ENCODE data around the gene WASHC2A.
"Not testable (repeated sequence)": the region's sequence is repeated elsewhere in the genome, so short reads cannot be mapped to it uniquely, and the experiment has no call there.

Gene WASHC2A

GRCh38 chr10:50075139-50075538 lies 7.4 kb downstream of the WASHC2A start:
- not testable (repeated sequence) for DNase-seq

DNA sequence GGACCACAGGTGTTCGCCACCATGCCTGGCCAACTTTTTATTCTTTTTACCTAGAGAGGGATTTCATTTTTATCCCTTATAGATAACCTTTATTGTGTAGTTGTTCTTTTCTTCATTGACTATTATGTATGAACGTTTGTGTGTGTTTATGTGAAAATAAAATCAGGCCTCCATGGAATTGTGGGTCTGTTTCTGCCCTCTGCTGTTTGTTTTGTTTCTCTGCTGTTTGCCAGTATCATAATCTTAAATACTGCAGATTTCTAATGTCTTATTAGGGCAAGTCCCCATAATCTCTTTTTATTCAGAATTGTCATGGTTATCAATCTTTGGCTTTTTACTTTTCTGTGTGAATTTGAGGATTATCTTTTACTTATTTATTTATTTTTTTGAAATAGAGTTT lies 7.8 kb downstream of the WASHC2A start:
- not testable (repeated sequence) for DNase-seq

- DNase-seq = not testable (repeated sequence)
Observed at GRCh38 chr10:50091304-50091703, 23.6 kb downstream of the WASHC2A start.

DNA sequence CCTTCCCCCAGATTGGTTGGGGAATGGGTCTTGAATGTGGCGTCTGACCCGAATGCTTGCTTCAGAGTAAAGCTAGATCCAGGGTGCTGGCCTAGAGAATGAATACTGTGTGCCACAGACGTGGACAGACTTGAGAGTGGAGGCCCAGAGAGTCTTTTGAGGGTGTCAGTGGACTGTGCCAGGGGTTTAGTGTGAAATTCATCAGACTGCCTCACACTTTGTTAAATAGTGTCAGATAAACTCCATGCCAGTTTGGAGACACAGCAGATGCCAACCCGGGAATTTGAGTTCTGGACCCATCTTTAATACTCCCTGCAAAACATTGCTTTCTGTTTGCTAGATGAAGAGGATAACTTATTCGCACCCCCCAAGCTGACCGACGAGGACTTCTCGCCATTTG lies 25.2 kb downstream of the WASHC2A start:
- not testable (repeated sequence) for DNase-seq

DNA sequence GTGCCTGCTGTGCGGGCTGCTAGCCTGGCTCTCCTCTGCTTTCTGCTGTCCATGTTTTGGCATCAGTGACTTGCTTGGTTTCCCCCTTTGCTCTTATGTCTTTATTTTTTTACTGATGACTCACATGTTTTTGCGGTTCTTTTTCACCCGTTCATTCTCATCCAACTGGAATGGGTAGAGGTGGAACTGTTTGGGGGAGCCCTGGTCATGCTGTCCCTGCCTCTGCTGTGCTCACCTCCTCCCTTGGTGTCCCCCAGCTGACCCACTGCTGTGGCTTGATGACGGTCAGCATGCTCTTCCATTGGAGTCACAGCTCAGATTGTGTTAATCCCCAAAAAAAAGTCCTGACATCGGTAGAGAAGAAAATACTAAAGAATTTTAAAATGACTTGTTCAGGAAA lies 26.9 kb downstream of the WASHC2A start:
- not testable (repeated sequence) for DNase-seq

GRCh38 chr10:50095402-50095801 lies 27.6 kb downstream of the WASHC2A start:
- DNase-seq = not testable (repeated sequence)

DNA sequence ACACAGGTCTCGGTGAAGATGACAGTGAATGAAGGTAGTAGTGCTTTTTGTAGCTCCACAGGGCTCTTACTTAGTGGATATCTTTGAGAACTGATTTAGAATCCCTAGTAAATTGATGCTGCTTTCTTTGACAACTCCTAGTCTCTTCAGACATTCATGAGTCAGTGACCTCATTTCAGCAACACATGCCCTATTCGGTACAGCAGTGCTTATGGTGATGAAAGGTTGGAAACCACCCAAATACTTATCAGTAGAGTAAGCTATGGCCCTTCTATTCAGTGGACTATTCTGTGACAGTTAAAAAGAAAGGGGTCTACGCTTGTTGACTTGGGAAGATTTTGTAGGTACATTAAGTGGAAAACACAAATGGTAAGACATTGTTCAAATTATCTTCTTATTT lies 29.0 kb downstream of the WASHC2A start:
- DNase-seq = not testable (repeated sequence)

DNA sequence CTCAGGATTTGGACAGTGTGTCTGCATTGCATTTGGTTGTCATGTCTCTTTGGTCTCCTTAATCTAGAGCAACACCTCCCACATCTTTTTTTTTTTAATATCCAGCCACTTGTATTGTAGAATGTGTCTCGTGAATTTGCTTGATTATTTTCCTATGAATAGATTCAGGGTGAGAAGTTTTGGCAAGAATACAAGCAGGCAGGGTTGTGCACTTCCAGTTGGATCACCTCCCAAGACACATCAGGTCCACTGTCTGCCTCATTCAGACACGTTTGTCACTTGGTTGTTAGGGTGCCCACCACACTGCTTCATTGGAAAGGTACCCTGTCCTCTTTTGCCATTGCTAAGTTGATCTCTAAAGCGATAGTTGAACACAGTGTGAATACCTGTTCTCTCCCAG lies 30.9 kb downstream of the WASHC2A start:
- DNase-seq = not testable (repeated sequence)

DNA sequence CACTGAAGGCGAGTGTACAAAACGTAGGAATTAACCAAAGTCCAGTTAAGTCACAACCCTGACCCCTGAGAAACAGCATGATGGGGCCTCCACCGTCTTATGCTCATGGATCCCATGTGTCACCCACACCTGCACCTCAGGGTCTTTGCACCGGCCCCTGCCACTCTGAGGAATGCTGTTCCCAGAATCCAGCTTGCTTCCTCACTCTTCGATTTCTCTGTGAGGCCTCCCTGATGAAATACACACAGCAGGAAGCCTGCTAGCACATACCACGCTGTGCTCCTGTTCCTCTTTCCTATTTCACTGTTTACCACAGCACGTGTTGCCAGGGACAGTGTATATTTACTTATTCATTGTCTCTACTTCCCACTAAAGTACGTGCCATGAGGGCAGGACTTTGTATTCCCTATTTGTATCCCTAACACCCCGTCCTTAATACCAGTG lies 33.4 kb downstream of the WASHC2A start:
- not testable (repeated sequence) for DNase-seq

DNA sequence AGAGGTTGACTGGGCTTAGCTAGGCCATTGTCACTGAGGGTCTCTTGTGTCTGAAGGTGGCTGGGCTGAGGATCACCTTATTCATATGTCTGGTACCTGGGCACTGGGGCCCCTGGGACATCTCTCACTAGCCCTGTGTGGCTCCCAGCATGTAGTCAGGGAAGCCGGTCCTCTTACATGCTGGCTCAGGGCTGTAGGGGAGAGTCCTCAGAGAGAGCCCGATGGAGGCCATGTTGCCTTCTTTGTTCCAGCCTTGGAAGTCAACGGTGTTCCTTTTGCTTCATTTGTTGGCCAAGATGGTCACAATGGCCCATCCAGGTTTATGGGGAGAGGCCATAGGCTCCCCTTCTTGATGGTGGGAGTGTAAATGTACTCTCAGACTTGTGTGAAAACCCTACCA lies 34.0 kb downstream of the WASHC2A start:
- not testable (repeated sequence) for DNase-seq

DNA sequence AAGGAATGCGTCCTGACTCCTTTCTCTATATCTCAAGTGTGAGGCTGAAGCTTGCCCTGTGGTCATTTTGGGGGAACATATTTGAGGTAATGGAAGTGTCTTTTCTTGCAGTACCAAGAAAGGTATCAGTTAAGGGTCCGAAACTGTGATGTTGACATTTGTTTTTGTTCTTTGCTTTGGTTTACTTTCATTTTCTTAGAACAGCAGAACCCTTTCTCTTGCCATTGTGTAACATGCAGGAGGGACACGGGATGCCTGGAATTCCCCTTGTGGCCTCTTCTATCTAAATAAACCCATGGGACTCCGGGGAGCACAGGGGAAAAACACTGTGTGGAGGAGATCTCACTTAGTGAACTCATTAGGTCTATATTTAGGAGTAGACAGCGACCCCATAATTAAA lies 34.5 kb downstream of the WASHC2A start:
- DNase-seq = not testable (repeated sequence)

DNA sequence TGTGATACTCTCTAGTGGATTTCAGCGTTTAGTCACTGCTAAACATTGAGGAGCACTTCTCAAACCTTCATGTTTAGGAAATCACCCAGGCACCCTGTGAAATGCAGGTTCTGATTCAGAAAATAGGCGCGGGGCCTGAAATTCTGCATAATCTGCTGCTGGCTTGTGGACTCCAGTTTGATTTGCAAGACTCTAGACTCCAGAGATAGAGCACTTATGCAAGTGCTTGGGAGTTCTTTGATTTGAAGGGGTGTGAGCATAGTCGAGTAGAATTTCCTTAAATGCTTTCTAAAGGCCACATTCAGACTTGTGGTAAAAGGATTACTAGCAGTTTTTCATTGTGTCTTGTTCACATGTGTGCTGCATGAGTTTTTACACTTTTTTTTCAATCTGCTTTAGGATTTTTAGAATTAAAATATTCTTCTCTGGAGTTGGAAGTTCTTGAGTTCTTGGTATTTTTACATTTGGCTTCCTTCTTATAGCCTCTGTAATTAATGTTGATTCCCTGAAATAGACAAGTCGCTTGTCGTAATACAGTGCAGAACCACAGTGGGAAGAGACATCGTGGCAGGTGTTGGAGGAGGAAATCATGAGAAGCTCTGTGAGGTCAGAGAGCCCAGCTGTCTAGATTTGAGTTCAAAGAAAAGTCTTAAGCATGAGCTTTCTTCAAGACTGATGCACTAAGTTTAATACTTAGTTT lies 41.4 kb downstream of the WASHC2A start:
- not testable (repeated sequence) for DNase-seq

- not testable (repeated sequence) for DNase-seq
Observed at GRCh38 chr10:50112419-50113112, 44.8 kb downstream of the WASHC2A start.

DNA sequence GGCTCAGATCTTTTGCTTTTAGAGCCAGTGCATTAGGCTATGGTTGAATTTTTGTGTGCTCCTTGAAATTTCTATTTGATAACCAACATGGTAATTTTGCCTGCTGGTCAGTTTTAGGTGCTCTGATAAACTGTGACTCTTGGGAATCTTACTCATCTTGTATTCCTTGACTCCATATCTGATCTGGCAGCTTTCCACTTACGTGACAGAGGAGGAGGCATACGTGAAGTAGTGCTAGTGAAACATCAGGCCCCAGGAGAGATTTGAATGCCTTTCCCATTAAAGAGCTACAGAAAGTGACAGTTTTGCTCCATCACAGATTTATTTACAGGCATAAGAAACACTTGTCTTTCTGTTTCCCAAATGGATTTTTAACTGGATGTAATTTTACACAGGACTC lies 59.0 kb downstream of the WASHC2A start:
- DNase-seq = not testable (repeated sequence)

DNA sequence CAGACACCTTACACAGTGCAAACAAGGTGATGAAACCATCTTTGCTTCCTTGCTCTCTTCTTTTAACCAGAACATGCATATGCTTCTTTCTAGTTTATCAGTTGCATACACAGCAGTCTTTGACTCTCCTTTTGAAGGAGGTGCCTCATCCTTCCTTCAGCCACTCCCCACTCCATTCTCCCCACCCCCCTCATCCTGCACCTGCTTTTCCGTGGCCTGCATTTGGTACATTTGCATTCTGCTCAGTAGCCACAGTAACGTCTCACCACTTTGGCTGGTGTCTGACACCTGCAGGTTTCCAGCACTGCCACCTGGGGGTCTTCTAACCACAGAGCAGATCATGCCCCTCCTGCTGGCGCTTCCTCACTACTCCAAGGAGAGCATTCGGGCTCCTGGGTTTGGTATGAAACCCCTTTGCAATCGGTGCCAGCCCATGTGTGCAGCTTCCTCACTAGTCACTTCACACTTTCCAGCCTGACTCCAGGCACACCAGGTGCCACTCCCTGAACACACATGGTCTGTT lies 60.1 kb downstream of the WASHC2A start:
- not testable (repeated sequence) for DNase-seq

DNA sequence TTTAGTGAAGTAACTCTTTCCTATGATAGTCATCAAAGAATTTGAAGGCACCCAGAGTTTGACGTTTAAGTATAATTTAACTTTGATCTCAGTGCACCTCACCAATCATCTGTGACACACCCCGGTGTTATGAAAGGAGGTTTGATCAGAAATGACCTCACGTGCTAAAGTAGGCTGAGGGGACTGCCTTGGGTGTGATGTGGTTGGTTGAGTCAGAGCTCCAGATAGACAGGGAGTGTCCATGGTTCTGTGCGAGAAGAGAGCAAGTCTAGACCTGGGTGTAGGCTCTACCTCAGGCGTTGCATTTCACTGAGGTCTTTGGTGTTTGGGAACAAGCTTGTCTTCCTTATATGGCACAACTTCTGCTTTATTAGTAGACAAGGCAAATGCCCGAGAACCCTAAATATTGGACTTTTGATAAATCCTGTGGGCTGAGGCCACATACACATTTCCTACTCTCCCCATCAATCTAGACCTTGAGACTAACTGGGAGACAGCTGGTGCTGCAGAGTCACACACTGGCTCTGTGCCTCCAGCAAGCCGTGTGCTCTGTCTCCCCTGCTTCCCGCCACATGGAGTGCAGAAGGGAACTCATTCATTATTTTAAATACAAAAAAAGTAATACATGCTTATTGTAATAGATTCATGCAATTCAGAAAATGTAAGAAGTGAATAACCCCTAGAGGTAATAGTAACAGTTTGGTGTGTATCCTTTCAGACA lies 63.7 kb downstream of the WASHC2A start:
- DNase-seq = not testable (repeated sequence)

- DNase-seq = not testable (repeated sequence)
Observed at GRCh38 chr10:50132322-50132721, 64.6 kb downstream of the WASHC2A start.

GRCh38 chr10:50132841-50133240 lies 65.1 kb downstream of the WASHC2A start:
- not testable (repeated sequence) for DNase-seq

DNA sequence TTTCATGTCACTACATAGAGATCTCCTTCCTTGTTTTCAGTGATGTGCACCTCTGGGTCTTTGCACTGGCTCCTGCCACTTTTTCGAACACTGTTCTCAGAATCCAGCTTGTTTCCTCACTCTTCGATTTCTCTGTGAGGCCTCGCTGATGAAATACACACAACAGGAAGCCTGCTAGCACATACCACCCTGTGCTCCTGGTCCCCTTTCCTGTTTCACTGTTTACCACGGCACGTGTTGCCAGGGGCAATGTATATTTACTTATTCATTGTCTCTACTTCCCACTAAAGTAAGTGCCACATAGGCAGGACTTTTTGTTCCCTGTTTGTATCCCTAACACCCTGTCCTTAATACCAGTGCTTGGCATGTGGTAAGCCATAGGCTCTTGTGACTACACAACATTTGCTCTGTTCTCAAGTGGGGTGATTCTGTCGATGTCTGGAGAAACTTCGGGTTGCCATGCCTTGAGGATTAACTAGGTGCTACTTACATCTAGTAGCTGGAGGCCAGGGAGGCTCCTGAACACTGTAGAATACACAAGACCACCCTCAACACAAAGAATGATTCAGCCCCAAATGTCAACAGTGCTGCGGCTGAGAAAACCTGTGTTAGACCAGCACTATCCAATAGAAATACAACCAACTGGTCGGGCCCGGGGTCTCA lies 75.9 kb downstream of the WASHC2A start:
- not testable (repeated sequence) for DNase-seq

GRCh38 chr10:50145575-50145974 lies 77.8 kb downstream of the WASHC2A start:
- not testable (repeated sequence) for DNase-seq

DNA sequence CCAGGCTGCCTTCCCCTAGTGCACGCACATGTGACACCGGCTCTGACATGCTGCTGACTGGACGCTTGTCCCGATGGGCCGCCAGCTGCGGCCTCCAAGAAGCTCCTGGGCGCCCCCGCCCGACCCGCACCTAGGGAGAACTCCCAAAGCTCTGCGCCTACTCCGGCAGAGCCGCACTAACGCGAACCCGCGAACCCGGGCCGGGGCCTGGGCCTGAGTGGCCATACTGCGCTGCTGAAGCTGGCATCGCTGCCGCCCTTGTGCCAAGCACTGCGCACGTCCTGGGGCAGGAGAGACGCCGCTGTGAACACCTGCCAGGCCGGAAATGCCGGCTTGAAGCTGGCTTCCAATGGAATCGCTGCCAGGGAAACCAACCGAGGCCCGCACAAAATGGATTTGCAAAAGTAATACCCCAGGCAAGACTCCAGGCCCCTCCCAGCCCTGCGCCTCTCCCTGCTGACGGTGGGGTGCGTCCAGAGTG lies 85.1 kb downstream of the WASHC2A start:
- DNase-seq = no peak

DNA sequence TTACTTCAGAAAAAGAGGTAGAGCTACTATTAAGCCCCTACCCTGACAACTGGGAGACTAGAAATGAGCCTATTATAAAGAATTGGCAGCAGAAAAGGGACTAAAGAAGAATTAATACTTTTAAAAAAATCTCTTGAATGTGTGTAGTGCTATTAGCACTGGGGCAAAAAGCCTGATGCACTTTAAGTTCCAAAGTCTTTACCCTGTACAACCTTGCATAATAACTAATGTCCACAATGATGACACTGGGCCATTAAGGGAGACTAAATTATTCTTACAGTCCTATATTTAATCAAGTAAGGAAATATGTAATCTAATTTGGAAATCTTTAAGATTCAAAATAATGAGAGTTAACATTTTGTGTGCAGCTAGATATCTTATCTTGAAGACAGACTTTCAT lies 90.1 kb downstream of the WASHC2A start:
- not testable (repeated sequence) for DNase-seq

DNA sequence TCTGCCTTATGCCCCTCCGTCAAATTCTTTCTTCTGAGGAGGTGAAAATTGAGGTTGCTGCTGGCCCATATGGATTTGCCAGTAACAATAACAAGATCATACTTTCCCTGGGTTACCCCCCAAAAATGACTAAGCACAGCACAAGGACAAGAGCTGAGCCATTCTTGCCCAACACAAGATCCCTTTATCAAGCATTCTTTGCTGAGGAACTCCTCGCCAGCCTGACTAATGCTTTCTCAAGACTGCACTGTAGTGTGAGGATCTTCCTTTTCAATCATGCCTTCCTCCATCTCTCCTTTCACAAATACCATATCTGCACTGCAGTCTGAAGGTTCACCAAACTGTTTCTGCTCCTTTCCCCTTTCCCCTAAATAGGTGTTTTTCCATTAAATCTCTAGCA lies 92.1 kb downstream of the WASHC2A start:
- not testable (repeated sequence) for DNase-seq
